ENCODE data around the gene PPP1R14C. TPM values are rescaled to one million over a fixed set of nuclear protein-coding genes. Genes with fewer than 3 reads are reported as not detected.

PPP1R14C gene
- total and polyA plus RNA-seq, 10 of the 15 experiments (the other 5 are each of a cell fraction or from before 2014, with no cell fraction given) = 0.07 to 1.6 (median 0.13) TPM; not detected in 4

GRCh38 chr6:150233843-150234269 is 91.0 kb downstream of the PPP1R14C start:
- H3K9ac ChIP-seq (ENCODE audit: control insufficient read depth, insufficient read depth, low read length) = no peak overlapping the region
- H3K4me2 ChIP-seq (ENCODE audit: control insufficient read depth, insufficient read depth) = no peak overlapping the region
- POLR2A ChIA-PET = no interaction called here
- in situ Hi-C loops (cut with MboI) (no loop called here), intact Hi-C loops (cut with micrococcal nuclease; ENCODE audit: unreplicated experiment) (no loop called here)
- SMC1A ChIA-PET (ENCODE audit: uncharacterized antibody, unreplicated experiment) = no interaction called here
- H2AFZ ChIP-seq (ENCODE audit: control insufficient read depth, low read depth, low read length) = no peak overlapping the region
- no peaks in the 10 kb centered on the region for H3K79me2 ChIP-seq (ENCODE audit: control insufficient read depth, insufficient read depth, low read length)
- WGBS (ENCODE audit: insufficient coverage, insufficient replicate concordance, low lambda C conversion rate, missing lambda C conversion rate) = 42% methylated on average over 5 of the region's 5 CpGs
- DNase-seq (ENCODE audit: low read depth, low spot score) = no peak
- no peaks in the 10 kb centered on the region for H3K4me1 ChIP-seq (ENCODE audit: control insufficient read depth, insufficient read depth, low read length)
- peaks cover 1 to 2% of the 10 kb centered on the region in 2 experiments; a peak in 3 of 4 replicates for H3K27me3 ChIP-seq (replicated peaks in 1 of 2; ENCODE audit: control insufficient read depth in 2 of 2, insufficient read depth in 2 of 2, low read length in 1 of 2)
- CTCF ChIA-PET = no interaction called here
- no peaks in the 10 kb centered on the region for H3K9me3 ChIP-seq (replicated peaks; ENCODE audit: control insufficient read depth, insufficient read depth, low read length)
- H3K27ac ChIP-seq (ENCODE audit: control insufficient read depth, insufficient read depth) = no peak overlapping the region
- H3K4me3 ChIP-seq = no peak overlapping the region
- H3K36me3 ChIP-seq (ENCODE audit: control insufficient read depth in 2 of 2, insufficient read depth in 2 of 2, low read length in 1 of 2) = no peaks in the 10 kb centered on the region
- no TSS peak for BruUV-seq (replicated peaks)
- H4K20me1 ChIP-seq (ENCODE audit: control insufficient read depth, insufficient read depth) = no peaks in the 10 kb centered on the region
- TF ChIP-seq DPF2 (IDR thresholded peaks at IDR 0.05) (no peak), MYB (IDR thresholded peaks at IDR 0.05; ENCODE audit: borderline replicate concordance, low read depth, low read length) (no peak), KLF5 (IDR thresholded peaks at IDR 0.05; ENCODE audit: partially characterized antibody) (no peak), SREBF1 (IDR thresholded peaks at IDR 0.05; ENCODE audit: low read length) (no peak), PKNOX1 (IDR thresholded peaks at IDR 0.05) (no peak), EGR1 (IDR thresholded peaks at IDR 0.05; ENCODE audit: borderline replicate concordance in 1 of 2, low read depth in 2 of 2, low read length in 2 of 2) (no peak), SRF (IDR thresholded peaks at IDR 0.05; ENCODE audit: low read depth in 2 of 2, low read length in 2 of 2) (no peak), ATF7 (IDR thresholded peaks at IDR 0.05; ENCODE audit: low read depth) (no peak), ZBTB40 (IDR thresholded peaks at IDR 0.05; ENCODE audit: borderline replicate concordance) (no peak), POLR2AphosphoS2 (IDR thresholded peaks at IDR 0.05; ENCODE audit: low read depth, low read length) (no peak), NR2C1 (IDR thresholded peaks at IDR 0.05) (no peak), MTA2 (IDR thresholded peaks at IDR 0.05; ENCODE audit: low read depth) (no peak), EZH2 (IDR thresholded peaks at IDR 0.05; ENCODE audit: borderline replicate concordance, control insufficient read depth, low read depth, low read length) (no peak), SMAD1 (IDR thresholded peaks at IDR 0.05; ENCODE audit: low read depth, partially characterized antibody) (no peak), ZBTB33 (IDR thresholded peaks at IDR 0.05) (no peak), KAT2A (conservative IDR thresholded peaks at IDR 0.05; ENCODE audit: control insufficient read depth, low read depth, low read length) (no peak), PAX5 (IDR thresholded peaks at IDR 0.05; ENCODE audit: borderline replicate concordance, low read depth, low read length) (no peak)
- RAD21 ChIA-PET (ENCODE audit: unreplicated experiment) = no interaction called here
- no peak for ATAC-seq
- no peak for FAIRE-seq

All from GM12878 (cell line).